Measurements from ENCODE around the gene SGMS1. TPM values are rescaled to one million over a fixed set of nuclear protein-coding genes. Genes with fewer than 3 reads are reported as not detected.

Gene SGMS1
- polyA plus RNA-seq, 1 donor from 2014 or later, result 8.0 TPM

- TF ChIP-seq RAD21 (conservative IDR thresholded peaks at IDR 0.05) (no peak), CTCF (IDR thresholded peaks at IDR 0.05; ENCODE audit: poor library complexity, severe bottlenecking) (no peak), MXI1 (conservative IDR thresholded peaks at IDR 0.05; ENCODE audit: poor library complexity, severe bottlenecking) (no peak), POLR2AphosphoS5 (IDR thresholded peaks at IDR 0.05) (no peak), REST (IDR thresholded peaks at IDR 0.05; ENCODE audit: borderline replicate concordance) (no peak), EP300 (conservative IDR thresholded peaks at IDR 0.05; ENCODE audit: poor library complexity, severe bottlenecking) (no peak), EZH2 (IDR thresholded peaks at IDR 0.05; ENCODE audit: borderline replicate concordance, insufficient read depth, low read length, poor library complexity, severe bottlenecking) (no peak), TAF1 (IDR thresholded peaks at IDR 0.05; ENCODE audit: low read depth) (no peak), SMC3 (conservative IDR thresholded peaks at IDR 0.05; ENCODE audit: poor library complexity) (no peak)
- Histone ChIP-seq H3K4me2 (ENCODE audit: low read length) (no peak overlapping the region), H3K4me3 (ENCODE audit: low read length) (no peak overlapping the region), H3K79me2 (replicated peaks; ENCODE audit: insufficient read depth, low read length) (no peaks in the 10 kb centered on the region), H3K9me3 (ENCODE audit: low read length) (no peaks in the 10 kb centered on the region), H3K36me3 (ENCODE audit: insufficient read depth, low read length) (no peaks in the 10 kb centered on the region), H3K9ac (ENCODE audit: low read length) (no peak overlapping the region), H3F3A (ENCODE audit: insufficient read depth, low read length, poor library complexity, severe bottlenecking) (no peaks in the 10 kb centered on the region), H3K27ac (ENCODE audit: low read length) (no peak overlapping the region), H2AFZ (ENCODE audit: low read depth, low read length) (no peak overlapping the region), H3K27me3 (ENCODE audit: insufficient read depth, low read depth, low read length) (no peaks in the 10 kb centered on the region), H3K9me2 (ENCODE audit: insufficient read depth, low read length) (no peaks in the 10 kb centered on the region), H4K20me1 (ENCODE audit: insufficient read depth) (no peaks in the 10 kb centered on the region)
Measured at GRCh38 chr10:50375745-50376144, 248.0 kb downstream of the SGMS1 start.

GRCh38 chr10:50375051-50375452 lies 248.7 kb downstream of the SGMS1 start:
- H4K20me1 ChIP-seq (ENCODE audit: insufficient read depth), result no peaks in the 10 kb centered on the region
- H3K4me3 ChIP-seq (ENCODE audit: low read length), result no peak overlapping the region
- H3K9me2 ChIP-seq (ENCODE audit: insufficient read depth, low read length), result no peaks in the 10 kb centered on the region
- H3K9ac ChIP-seq (ENCODE audit: low read length), result no peak overlapping the region
- no peaks in the 10 kb centered on the region for H3K79me2 ChIP-seq (replicated peaks; ENCODE audit: insufficient read depth, low read length)
- H3K4me2 ChIP-seq (ENCODE audit: low read length), result no peak overlapping the region
- H3K27me3 ChIP-seq (ENCODE audit: insufficient read depth, low read depth, low read length), result no peaks in the 10 kb centered on the region
- H2AFZ ChIP-seq (ENCODE audit: low read depth, low read length), result no peak overlapping the region
- TF ChIP-seq POLR2AphosphoS5 (IDR thresholded peaks at IDR 0.05) (no peak), EP300 (conservative IDR thresholded peaks at IDR 0.05; ENCODE audit: poor library complexity, severe bottlenecking) (no peak), CTCF (IDR thresholded peaks at IDR 0.05; ENCODE audit: poor library complexity, severe bottlenecking) (no peak), EZH2 (IDR thresholded peaks at IDR 0.05; ENCODE audit: borderline replicate concordance, insufficient read depth, low read length, poor library complexity, severe bottlenecking) (no peak), TAF1 (IDR thresholded peaks at IDR 0.05; ENCODE audit: low read depth) (no peak), RAD21 (conservative IDR thresholded peaks at IDR 0.05) (no peak)
- H3K36me3 ChIP-seq (ENCODE audit: insufficient read depth, low read length), result no peaks in the 10 kb centered on the region
- no peak overlapping the region for H3K27ac ChIP-seq (ENCODE audit: low read length)
- H3K9me3 ChIP-seq (ENCODE audit: low read length), result no peaks in the 10 kb centered on the region
- H3F3A ChIP-seq (ENCODE audit: insufficient read depth, low read length, poor library complexity, severe bottlenecking), result no peaks in the 10 kb centered on the region

Measured in neural cell (in vitro differentiated cells).